ENCODE results near the gene CREB3L4. TPM values are rescaled to one million over a fixed set of nuclear protein-coding genes. Genes with fewer than 3 reads are reported as not detected.

Gene CREB3L4
- polyA plus RNA-seq, 2 of the 4 experiments (the other 2 are of a cell fraction), result 10.1 to 14.3 TPM

GRCh38 chr1:154019269-154019668 is 51.6 kb downstream of the CREB3L4 start:
- ChIA-PET POLR2A (interaction anchor here (0.7 kb wide), 1 partner anchor 29 kb away, joined by 3 read pairs; no protein-coding TSS in a partner anchor), CTCF (interaction anchor here (0.7 to 1.3 kb wide), 2 partner anchors 14 to 129 kb away, joined by 3 read pairs; no protein-coding TSS in a partner anchor)
- no peak for ATAC-seq

GRCh38 chr1:154019940-154020339 is 52.2 kb downstream of the CREB3L4 start:
- H3K4me2 ChIP-seq, result no peak overlapping the region
- 69% methylated on average over 1 of the region's 1 CpG for WGBS (ENCODE audit: missing lambda C conversion rate)
- ChIA-PET CTCF (interaction anchor here (0.7 kb wide), 1 partner anchor 128 kb away, joined by 3 read pairs; no protein-coding TSS in a partner anchor), POLR2A (no interaction called here)
- H3K4me1 ChIP-seq, result no peaks in the 10 kb centered on the region
- FAIRE-seq (no peak), DNase-seq (ENCODE audit: low read depth in 1 of 2, low spot score in 1 of 2) (no peak), ATAC-seq (no peak)
- no peak overlapping the region for H3K27ac ChIP-seq
- no peak overlapping the region for H3K4me3 ChIP-seq
- no peaks in the 10 kb centered on the region for H3K9me3 ChIP-seq
- no peak for TF ChIP-seq BHLHE40 (IDR thresholded peaks at IDR 0.05; ENCODE audit: low read depth, low read length)
- TF ChIP-seq PHF8 (IDR thresholded peaks at IDR 0.05; ENCODE audit: borderline replicate concordance, low read depth), result no peak
- TF ChIP-seq TFCP2L1 (CRISPR knock-in tag; IDR thresholded peaks at IDR 0.05), result no peak
- no peak for TF ChIP-seq BCL3 (IDR thresholded peaks at IDR 0.05)
- TF ChIP-seq USF2 (IDR thresholded peaks at IDR 0.05), result no peak
- TF ChIP-seq HES2 (IDR thresholded peaks at IDR 0.05), result no peak
- TF ChIP-seq ZSCAN20 (CRISPR knock-in tag; IDR thresholded peaks at IDR 0.05), result no peak
- no peak for TF ChIP-seq KDM5A (IDR thresholded peaks at IDR 0.05)
- TF ChIP-seq ZNF302 (CRISPR knock-in tag; IDR thresholded peaks at IDR 0.05), result no peak
- TF ChIP-seq HDAC2 (IDR thresholded peaks at IDR 0.05), result no peak
- no peak for TF ChIP-seq ELK1 (IDR thresholded peaks at IDR 0.05; ENCODE audit: low read depth, low read length)

More at GRCh38 chr1:154019269-154019668, 51.6 kb downstream of the CREB3L4 start:
- no peaks in the 10 kb centered on the region for H3K9me3 ChIP-seq
- H3K27ac ChIP-seq, result no peak overlapping the region
- DNase-seq (ENCODE audit: low read depth in 1 of 2, low spot score in 1 of 2), result no peak
- WGBS (ENCODE audit: missing lambda C conversion rate), result 67% methylated on average over 4 of the region's 4 CpGs
- H3K4me1 ChIP-seq, result no peaks in the 10 kb centered on the region
- no peak overlapping the region for H3K4me2 ChIP-seq
- no peak for FAIRE-seq
- H3K4me3 ChIP-seq, result no peak overlapping the region
- no peak for TF ChIP-seq MYC (IDR thresholded peaks at IDR 0.05; ENCODE audit: borderline replicate concordance, low read length)
- TF ChIP-seq SMC3 (IDR thresholded peaks at IDR 0.05), result no peak
- no peak for TF ChIP-seq PHF8 (IDR thresholded peaks at IDR 0.05; ENCODE audit: borderline replicate concordance, low read depth)
- no peak for TF ChIP-seq ESRRA (IDR thresholded peaks at IDR 0.05; ENCODE audit: borderline replicate concordance, low read length)
- TF ChIP-seq HMGXB4 (CRISPR knock-in tag; IDR thresholded peaks at IDR 0.05; ENCODE audit: borderline replicate concordance), result no peak
- no peak for TF ChIP-seq CTCF (IDR thresholded peaks at IDR 0.05)
- no peak for TF ChIP-seq ZSCAN20 (CRISPR knock-in tag; IDR thresholded peaks at IDR 0.05)
- no peak for TF ChIP-seq USF2 (IDR thresholded peaks at IDR 0.05)
- no peak for TF ChIP-seq HOXB13 (CRISPR knock-in tag; IDR thresholded peaks at IDR 0.05; ENCODE audit: low read depth)
- no peak for TF ChIP-seq EHMT2 (IDR thresholded peaks at IDR 0.05; ENCODE audit: low read depth)
- no peak for TF ChIP-seq HOXB5 (CRISPR knock-in tag; IDR thresholded peaks at IDR 0.05)
- no peak for TF ChIP-seq ZC3H11A (IDR thresholded peaks at IDR 0.05)
- no peak for TF ChIP-seq JUN (IDR thresholded peaks at IDR 0.05)
